GM12864 (cell line): Measurements from ENCODE around the gene NTF3.

ENCODE experiments used
- DNase-seq: peaks from one replicate; pipeline ENCODE4 v3.0.0-alpha.2; 2011; ENCODE audit warnings: low read depth
- H3K4me3 ChIP-seq: 2 replicates; pipeline ENCODE4 v1.5.1; 2011; ENCODE audit warnings: mild to moderate bottlenecking, low read depth, low read length, control low read depth
- CTCF ChIP-seq: IDR thresholded peaks from 2 replicates; pipeline ENCODE4 v1.5.1; 2011; ENCODE audit warnings: low read depth, mild to moderate bottlenecking, moderate library complexity, low read length, control low read depth, inconsistent platforms; ENCODE audit errors: missing control alignments

The NTF3 gene

DNA sequence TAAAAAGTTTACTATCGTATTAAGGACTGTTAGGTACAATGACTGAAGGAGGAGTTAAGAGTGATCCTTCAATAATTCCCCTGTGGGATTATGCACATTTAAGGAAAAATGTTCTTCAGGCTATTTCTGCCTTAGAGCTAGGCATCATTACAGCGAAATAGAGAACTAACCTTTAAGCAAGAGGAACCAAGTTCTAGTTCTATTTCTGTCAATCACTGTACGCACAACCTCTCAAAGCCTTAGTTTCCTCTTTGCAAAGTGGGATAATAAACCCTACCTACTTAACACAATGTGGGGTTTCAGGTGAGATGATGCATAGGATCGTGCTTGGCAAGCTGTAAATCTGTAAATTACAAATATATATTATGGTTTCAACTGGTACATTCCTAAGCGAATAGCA lies 15.4 kb downstream of the NTF3 start:
- no peak overlapping the region for H3K4me3 ChIP-seq
- DNase-seq = no peak
- no peak for TF ChIP-seq CTCF

- TF ChIP-seq CTCF = no peak
- DNase-seq = no peak
- H3K4me3 ChIP-seq = no peak overlapping the region
Measured at GRCh38 chr12:5451251-5451650, 19.3 kb downstream of the NTF3 start.

DNA sequence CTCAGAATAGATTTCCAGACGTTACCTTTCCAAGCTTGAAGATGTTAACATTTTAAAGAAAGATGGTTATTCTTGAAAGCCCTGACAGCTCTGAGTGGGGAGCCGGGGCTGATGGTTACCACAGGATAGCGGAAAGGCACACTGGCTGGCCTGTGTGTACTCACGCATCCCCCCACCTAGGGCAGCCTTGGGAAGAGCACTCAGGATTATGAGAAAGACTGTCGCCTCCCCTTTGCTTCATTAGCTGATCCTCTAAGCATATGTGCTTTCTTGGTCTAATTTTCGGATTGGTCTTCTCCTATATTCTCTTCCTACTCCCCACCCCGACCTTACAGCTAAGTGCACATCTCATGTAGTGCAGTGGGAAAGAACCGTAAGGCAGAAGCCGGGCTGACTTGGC lies 20.7 kb downstream of the NTF3 start:
- no peak for DNase-seq
- H3K4me3 ChIP-seq = no peak overlapping the region
- no peak for TF ChIP-seq CTCF

DNA sequence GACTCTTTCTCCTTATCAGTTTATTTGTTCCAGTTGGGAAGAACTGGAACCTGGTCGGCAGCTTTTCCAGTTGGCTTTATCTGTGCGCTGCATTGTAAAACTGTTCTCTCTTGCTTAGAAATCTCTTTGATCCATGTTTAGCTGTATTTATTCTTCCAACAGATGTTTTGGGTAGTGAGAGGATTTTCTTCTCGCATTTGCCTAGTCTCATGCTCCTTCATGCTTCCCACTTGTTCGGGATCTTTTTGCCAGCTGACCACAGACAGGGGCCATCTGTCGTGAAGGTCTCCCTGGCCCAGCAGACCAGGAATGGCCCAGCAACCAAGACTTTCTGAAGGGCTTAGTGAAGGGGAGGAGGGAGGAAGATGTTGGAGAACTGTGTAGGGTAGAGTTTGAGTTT lies 21.6 kb downstream of the NTF3 start:
- no peak for DNase-seq

GRCh38 chr12:5455045-5455444 lies 23.1 kb downstream of the NTF3 start:
- no peak overlapping the region for H3K4me3 ChIP-seq
- DNase-seq = no peak
- TF ChIP-seq CTCF = no peak

More for the DNA sequence above, 21.6 kb downstream of the NTF3 start:
- H3K4me3 ChIP-seq = no peak overlapping the region
- TF ChIP-seq CTCF = no peak

- TF ChIP-seq CTCF = no peak
- H3K4me3 ChIP-seq = no peak overlapping the region
- no peak for DNase-seq
Measured at GRCh38 chr12:5456030-5456429, 24.1 kb downstream of the NTF3 start.

DNA sequence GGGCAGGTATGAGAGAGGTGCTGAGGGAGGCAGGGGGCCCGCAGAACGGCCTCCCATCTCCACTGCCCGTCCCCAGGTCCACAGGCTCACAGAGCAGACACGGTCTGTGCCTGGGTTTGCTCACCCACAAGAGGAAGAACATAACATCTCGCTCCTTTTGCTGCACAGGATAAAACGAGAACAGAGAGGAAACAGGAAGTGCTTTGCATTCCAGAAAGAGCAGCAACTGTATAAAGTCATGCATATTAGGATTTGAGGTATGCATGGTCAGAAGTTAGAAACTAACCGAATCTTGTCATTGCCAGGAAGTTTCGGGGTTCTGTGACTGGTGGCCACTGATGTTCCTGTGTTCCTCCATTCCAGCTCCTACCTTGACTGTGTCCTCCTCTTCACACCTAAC lies 25.0 kb downstream of the NTF3 start:
- no peak for DNase-seq
- H3K4me3 ChIP-seq = no peak overlapping the region
- TF ChIP-seq CTCF = no peak
